Ascending aorta (tissue), 2 donors: ENCODE results near the gene CLASP1. TPM values are rescaled to one million over a fixed set of nuclear protein-coding genes. Genes with fewer than 3 reads are reported as not detected.

Experiments used
- DNase-seq, 2 donors: peaks; one replicate each; pipeline ENCODE4 v3.0.0-alpha.2; 2019; ENCODE audit warnings: low spot score in 2 of 2
- H3K27ac ChIP-seq, 2 donors: fragments of 200-600 bp; sonication (generic); one replicate each; pipeline ENCODE4 v1.5.1; 2016 to 2017; ENCODE audit warnings: mild to moderate bottlenecking in 1 of 2
- H3K27me3 ChIP-seq: fragments of 200-600 bp; sonication (generic); one replicate; pipeline ENCODE4 v1.5.1; 2017
- H3K36me3 ChIP-seq, 2 donors: fragments of 200-600 bp; sonication (generic); one replicate each; pipeline ENCODE4 v1.5.1; 2016
- H3K4me1 ChIP-seq, 2 donors: fragments of 200-600 bp; sonication (generic); one replicate each; pipeline ENCODE4 v1.5.1; 2016 to 2017; ENCODE audit warnings: mild to moderate bottlenecking in 1 of 2
- H3K4me3 ChIP-seq, 2 donors: fragments of 200-600 bp; sonication (generic); one replicate each; pipeline ENCODE4 v1.5.1; 2016 to 2017; ENCODE audit warnings: mild to moderate bottlenecking in 1 of 2
- H3K9me3 ChIP-seq, 2 donors: fragments of 200-600 bp; sonication (generic); one replicate each; pipeline ENCODE4 v1.5.1; 2016
- CTCF ChIP-seq, 3 experiments: fragments of 200-600 bp in 2 of 3; fragments of 450-650 bp in 1 of 3; sonication (generic) in 2 of 3; IDR thresholded peaks; one replicate each; pipeline ENCODE4 v1.5.1; 2016 to 2019; ENCODE audit warnings: antibody characterized with exemption in 3 of 3, mild to moderate bottlenecking in 1 of 3, moderate library complexity in 1 of 3
- intact Hi-C: fragments of 100-400 bp; cut with DNase I; formaldehyde crosslinking; loops from one replicate; pipeline ENCODE4 v1.15.1; 2023
- total RNA-seq: library from RNA; depleted of rRNA; stranded (reverse); fragments of >200 nt; gene quantifications from one replicate; pipeline ENCODE4 v1.1.0, GENCODE V29; 2016

The CLASP1 gene
- total RNA-seq, 1 donor from 2014 or later: 78.0 TPM

GRCh38 chr2:121431214-121431613, 218.0 kb downstream of the CLASP1 start:
- Histone ChIP-seq H3K9me3 (no peaks in the 10 kb centered on the region), H3K27ac (no peak overlapping the region), H3K36me3 (peaks cover 8 to 35% of the 10 kb centered on the region in 2 donors), H3K27me3 (no peaks in the 10 kb centered on the region), H3K4me3 (no peak overlapping the region), H3K4me1 (no peaks in the 10 kb centered on the region)
- TF ChIP-seq CTCF (IDR thresholded peaks at IDR 0.05): no peak
- no peak for DNase-seq
- intact Hi-C loops: no loop called here

- Histone ChIP-seq H3K27me3 (no peaks in the 10 kb centered on the region), H3K27ac (no peak overlapping the region), H3K9me3 (no peaks in the 10 kb centered on the region), H3K36me3 (peaks cover 10 to 42% of the 10 kb centered on the region in 2 donors), H3K4me3 (no peak overlapping the region), H3K4me1 (no peaks in the 10 kb centered on the region)
- TF ChIP-seq CTCF (IDR thresholded peaks at IDR 0.05): no peak
- DNase-seq: no peak
- intact Hi-C loops: no loop called here
Observed at GRCh38 chr2:121429927-121430520, 219.2 kb downstream of the CLASP1 start.

GRCh38 chr2:121429119-121429903, 220.0 kb downstream of the CLASP1 start:
- no peak overlapping the region for H3K27ac ChIP-seq
- H3K27me3 ChIP-seq: no peaks in the 10 kb centered on the region
- peaks cover 15 to 49% of the 10 kb centered on the region in 2 donors for H3K36me3 ChIP-seq
- intact Hi-C loops: no loop called here
- no peaks in the 10 kb centered on the region for H3K9me3 ChIP-seq
- DNase-seq: no peak
- no peaks in the 10 kb centered on the region for H3K4me1 ChIP-seq
- no peak for TF ChIP-seq CTCF (IDR thresholded peaks at IDR 0.05)
- H3K4me3 ChIP-seq: no peak overlapping the region

GRCh38 chr2:121427187-121427689, 222.0 kb downstream of the CLASP1 start:
- H3K27me3 ChIP-seq: no peaks in the 10 kb centered on the region
- H3K4me1 ChIP-seq: no peaks in the 10 kb centered on the region
- DNase-seq: no peak
- intact Hi-C loops: no loop called here
- no peak for TF ChIP-seq CTCF (IDR thresholded peaks at IDR 0.05)
- H3K9me3 ChIP-seq: no peaks in the 10 kb centered on the region
- peaks cover 15 to 54% of the 10 kb centered on the region in 2 donors for H3K36me3 ChIP-seq
- no peak overlapping the region for H3K4me3 ChIP-seq
- no peak overlapping the region for H3K27ac ChIP-seq

GRCh38 chr2:121420486-121420885, 228.8 kb downstream of the CLASP1 start:
- Histone ChIP-seq H3K4me3 (no peak overlapping the region), H3K4me1 (no peaks in the 10 kb centered on the region), H3K27ac (no peak overlapping the region), H3K27me3 (no peaks in the 10 kb centered on the region), H3K9me3 (no peaks in the 10 kb centered on the region), H3K36me3 (peaks cover 34 to 40% of the 10 kb centered on the region in 2 donors)
- no peak for TF ChIP-seq CTCF (IDR thresholded peaks at IDR 0.05)
- no peak for DNase-seq
- intact Hi-C loops: no loop called here
